Medulla oblongata (tissue), 1 donor: ENCODE data around the gene EML3.
"Not testable (repeated sequence)": the region's sequence is repeated elsewhere in the genome, so short reads cannot be mapped to it uniquely, and the experiment has no call there.

Source experiments
- DNase-seq: peaks from one replicate; pipeline ENCODE4 v3.0.0-alpha.2; 2015; ENCODE audit errors: extremely low spot score

EML3 gene

GRCh38 chr11:62612366-62613290, at the start of gene EML3, which contains the start of gene ROM1:
TSS of gene EML3 (minus strand) at chr11:62612775. CDS start at chr11:62612457, 318 bp downstream.
TSS of gene ROM1 (plus strand) at chr11:62613257. CDS start at chr11:62613282, 25 bp downstream.
- DNase-seq = peak; percentile 89

DNA sequence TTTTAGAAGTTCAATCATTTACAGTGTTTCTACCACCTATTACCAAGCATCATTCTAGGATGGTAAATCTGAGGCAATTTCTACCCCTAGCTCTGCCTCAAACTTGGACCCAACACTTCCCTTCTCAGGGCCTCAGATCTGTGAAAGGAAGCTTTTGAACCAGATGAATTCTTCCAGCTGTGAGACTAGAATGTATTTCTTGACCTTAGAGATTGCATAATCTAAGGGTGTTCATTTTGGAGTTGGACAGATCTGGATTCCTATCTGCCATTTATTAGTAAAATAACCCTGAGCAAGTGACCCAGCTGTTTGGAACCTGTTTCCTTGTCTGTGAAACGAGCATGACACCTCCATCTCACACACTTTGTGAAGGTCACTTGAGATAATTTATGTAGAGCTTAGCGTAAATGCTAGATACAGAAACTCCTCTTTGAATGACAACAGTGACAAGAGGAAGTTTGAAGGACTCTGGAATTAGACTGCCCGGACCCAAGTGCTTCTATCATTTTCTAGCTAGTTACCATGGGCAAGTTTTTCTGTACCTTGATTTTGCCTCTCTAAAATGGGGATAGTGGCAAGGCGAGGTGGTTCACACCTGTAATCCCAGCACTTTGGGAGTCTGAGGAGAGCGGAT, 44.3 kb upstream of the EML3 start:
- DNase-seq = no peak

GRCh38 chr11:62654297-62654696, 41.7 kb upstream of the EML3 start:
- DNase-seq = no peak

DNA sequence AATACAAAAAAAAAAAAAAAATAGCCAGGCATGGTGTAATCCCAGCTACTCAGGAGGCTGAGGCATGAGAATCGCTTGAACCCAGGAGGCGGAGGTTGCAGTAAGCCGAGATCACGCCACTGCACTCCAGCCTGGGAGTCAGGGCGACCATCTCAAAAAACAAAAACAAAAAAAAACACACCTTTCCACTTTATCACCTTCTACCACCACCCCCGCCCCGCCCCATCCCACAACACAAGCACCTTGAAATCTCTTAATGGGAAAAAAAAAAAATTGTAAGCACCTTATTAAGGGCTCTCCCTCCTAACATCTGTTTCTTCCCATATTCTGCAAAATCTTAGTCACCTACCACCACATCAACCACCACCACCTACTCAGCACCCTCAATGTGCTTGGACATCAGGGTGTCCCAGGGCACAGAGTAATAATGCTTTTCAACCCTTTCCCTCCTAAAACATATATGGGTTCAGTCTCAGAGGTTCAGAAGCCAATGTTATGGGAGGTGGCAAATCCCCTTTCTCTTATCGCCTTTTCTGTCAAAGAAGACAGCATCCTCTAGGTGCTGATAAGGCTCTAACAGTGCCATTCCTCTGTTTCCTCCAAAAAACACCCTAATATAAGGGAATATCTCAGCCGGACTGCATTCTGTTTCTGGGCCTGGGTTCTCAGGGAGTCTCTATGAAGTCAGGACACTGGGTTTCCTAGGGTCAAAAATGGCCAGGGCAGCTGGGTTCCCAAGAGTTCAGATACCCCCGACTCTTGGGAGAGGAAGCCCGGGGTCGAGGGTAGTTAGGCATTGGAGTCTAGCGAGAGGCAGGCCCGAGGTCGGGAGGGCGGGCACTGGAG, 39.8 kb upstream of the EML3 start:
- DNase-seq = no peak

GRCh38 chr11:62650283-62650682, 37.7 kb upstream of the EML3 start:
- DNase-seq = not testable (repeated sequence)

DNA sequence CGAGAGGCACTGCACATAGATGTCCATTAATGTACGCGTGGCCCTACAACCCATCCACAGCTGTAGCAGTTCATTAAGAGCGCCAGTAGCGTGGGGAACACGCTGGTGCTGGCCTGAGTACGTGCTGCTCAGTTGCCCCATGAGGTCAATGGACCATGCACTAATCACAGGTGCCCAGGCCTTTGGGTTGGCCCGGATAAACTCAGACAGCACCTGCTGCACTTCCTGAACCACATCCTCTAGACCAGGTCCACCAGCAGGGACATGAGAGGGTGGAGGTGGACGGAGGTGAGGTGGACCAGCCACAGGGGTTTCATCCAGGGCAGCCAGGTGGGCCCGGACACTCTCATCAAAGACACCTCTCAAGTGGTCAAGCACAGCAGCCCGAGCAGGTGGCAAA, 36.9 kb upstream of the EML3 start:
- no peak for DNase-seq

DNA sequence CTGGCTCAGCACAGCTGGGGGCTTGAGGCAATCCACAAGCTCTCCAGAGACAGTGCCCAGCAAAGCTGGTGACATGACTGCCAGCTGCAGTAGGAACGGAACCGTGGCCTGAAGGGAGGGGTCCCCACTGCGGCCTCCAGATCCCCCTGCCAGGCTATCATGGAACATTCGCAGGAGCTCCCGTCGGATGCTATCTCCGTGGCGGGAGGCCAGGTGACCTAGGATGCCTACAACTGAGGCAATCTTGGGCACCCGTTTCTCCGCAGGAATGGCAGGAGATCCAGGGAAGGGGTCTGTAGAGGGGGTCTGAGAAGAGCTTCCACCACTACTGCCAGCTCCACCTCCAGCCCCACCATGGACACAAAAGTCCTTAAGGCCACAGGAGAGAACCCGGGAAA, 36.4 kb upstream of the EML3 start:
- no peak for DNase-seq

- no peak for DNase-seq
Measured at GRCh38 chr11:62648185-62648966, 35.8 kb upstream of the EML3 start.

DNA sequence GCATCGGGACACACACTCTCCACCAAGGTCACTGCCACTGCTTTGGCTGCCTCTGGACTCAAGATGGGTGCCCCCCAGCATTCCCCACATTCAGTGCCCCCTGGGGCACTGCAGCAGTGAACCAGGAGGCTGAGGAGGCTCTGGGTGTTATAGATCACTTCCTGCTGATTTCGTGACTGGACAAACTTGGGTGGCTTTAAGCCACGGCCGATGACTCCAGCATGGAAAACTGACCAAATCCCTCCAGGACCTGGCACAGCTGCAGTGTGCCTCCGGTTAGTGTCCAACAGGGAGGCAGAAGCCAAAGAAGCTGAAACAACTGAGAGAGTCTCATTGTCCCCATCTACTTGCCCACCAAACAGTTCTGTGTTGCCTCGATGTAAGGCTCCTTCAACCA, 35.0 kb upstream of the EML3 start:
- DNase-seq = no peak

- no peak for DNase-seq
Measured at GRCh38 chr11:62646825-62647608, 34.4 kb upstream of the EML3 start.

- peak; percentile 99 for DNase-seq
Measured at GRCh38 chr11:62645946-62646824, 33.6 kb upstream of the EML3 start, which contains the start of gene GANAB. TSS of gene GANAB (minus strand) at chr11:62646613. CDS start at chr11:62646599, 14 bp downstream.

DNA sequence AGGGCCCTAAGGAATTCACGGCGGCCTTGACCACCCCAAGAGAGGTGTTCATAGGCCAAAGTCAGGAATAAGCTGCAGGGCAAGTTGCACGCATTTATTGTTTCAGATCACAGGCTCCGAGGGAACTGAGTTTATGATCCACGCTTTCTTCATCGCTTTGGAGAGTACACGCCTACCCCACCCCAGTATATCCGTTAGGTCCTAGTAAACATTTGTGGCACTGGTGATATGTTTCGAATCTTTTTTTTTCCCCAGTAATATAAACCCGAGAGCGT, 33.0 kb upstream of the EML3 start:
- no peak for DNase-seq

DNA sequence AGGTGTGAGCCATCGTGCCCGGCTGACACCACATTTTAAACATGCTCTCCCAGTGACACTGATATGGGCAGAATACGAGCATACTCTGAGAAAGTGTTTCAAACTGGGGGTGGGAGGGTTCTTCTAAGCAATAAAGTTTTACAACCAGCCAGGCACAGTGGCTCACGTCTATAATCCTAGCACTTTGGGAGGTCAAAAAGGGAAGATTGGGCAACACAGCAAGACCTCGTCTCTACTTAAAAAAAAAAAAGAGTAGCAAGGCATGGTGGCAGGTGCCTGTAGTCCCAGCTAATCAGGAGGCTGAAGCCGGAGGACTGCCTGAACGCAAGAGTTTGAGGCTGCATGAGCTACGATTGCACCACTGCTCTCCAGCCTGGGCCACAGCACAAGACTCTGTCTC, 31.6 kb upstream of the EML3 start:
- no peak for DNase-seq

GRCh38 chr11:62632492-62632891, 19.9 kb upstream of the EML3 start:
- DNase-seq = no peak

DNA sequence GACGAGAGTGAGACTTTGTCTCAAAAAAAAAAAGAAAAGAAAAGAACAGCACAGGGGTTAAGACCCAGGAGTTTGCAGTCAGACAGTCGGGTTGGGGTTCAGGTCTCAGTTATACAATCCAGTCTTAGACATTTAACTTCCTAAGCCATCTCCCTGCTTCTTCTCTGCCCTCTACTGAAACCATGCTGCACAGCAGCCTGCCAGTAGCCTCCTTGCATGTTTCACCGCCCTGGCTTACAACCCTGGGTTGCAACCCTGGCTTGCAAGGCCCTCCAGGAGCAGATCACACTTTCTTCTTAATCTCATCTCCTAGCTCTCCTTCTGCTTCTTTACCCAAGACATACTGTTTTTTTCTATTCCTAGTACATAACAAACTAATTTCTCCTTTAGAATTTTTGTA, 15.1 kb upstream of the EML3 start:
- DNase-seq = no peak

- DNase-seq = no peak
Measured at GRCh38 chr11:62622476-62623089, 10.0 kb upstream of the EML3 start.

- peak; percentile 98 for DNase-seq
Measured at GRCh38 chr11:62621567-62622470, 9.2 kb upstream of the EML3 start, which contains the start of gene B3GAT3. TSS of gene B3GAT3 (minus strand) at chr11:62621986. CDS start at chr11:62621947, 39 bp downstream.

- no peak for DNase-seq
Measured at GRCh38 chr11:62621027-62621566, 8.5 kb upstream of the EML3 start.
